Heart left ventricle (tissue), 16 donors: ENCODE results near the gene SIGLEC5. TPM values are rescaled to one million over a fixed set of nuclear protein-coding genes. Genes with fewer than 3 reads are reported as not detected.

Source experiments
- ATAC-seq, 4 donors: fragments of 200-7000 bp; cut with Tn5 transposase; one replicate each; pipeline ENCODE4 v1.9.1; 2020 to 2022; ENCODE audit warnings: moderate library complexity in 4 of 4, mild to moderate bottlenecking in 3 of 4, moderate number of reproducible peaks in 1 of 4
- DNase-seq, 5 donors: peaks; one replicate each; pipeline ENCODE4 v3.0.0-alpha.2; 2020
- H3K27ac ChIP-seq, 12 donors: fragments of 200-600 bp; sonication (generic) in 4 of 12; one replicate each; pipeline versions ENCODE4 v1.5.0 to v1.8.0; 2016 to 2022; ENCODE audit warnings: mild to moderate bottlenecking in 2 of 12
- H3K27me3 ChIP-seq, 9 donors: fragments of 200-600 bp; sonication (generic) in 2 of 9; one replicate each; pipeline versions ENCODE4 v1.5.1 to v1.8.0; 2016 to 2022; ENCODE audit warnings: mild to moderate bottlenecking in 3 of 9
- H3K36me3 ChIP-seq, 9 donors: fragments of 200-600 bp; sonication (generic) in 2 of 9; one replicate each; pipeline versions ENCODE4 v1.5.0 to v1.8.0; 2018 to 2022; ENCODE audit warnings: mild to moderate bottlenecking in 2 of 9
- H3K4me1 ChIP-seq, 12 donors: fragments of 200-600 bp; sonication (generic) in 4 of 12; one replicate each; pipeline versions ENCODE4 v1.5.0 to v1.8.0; 2016 to 2022; ENCODE audit warnings: mild to moderate bottlenecking in 3 of 12
- H3K4me3 ChIP-seq, 12 donors: fragments of 200-600 bp; sonication (generic) in 4 of 12; one replicate each; pipeline versions ENCODE4 v1.5.0 to v1.8.0; 2017 to 2022; ENCODE audit warnings: mild to moderate bottlenecking in 9 of 12, moderate library complexity in 4 of 12
- H3K9me3 ChIP-seq, 12 donors: fragments of 200-600 bp; sonication (generic) in 4 of 12; one replicate each; pipeline versions ENCODE4 v1.5.0 to v1.8.0; 2016 to 2022; ENCODE audit warnings: mild to moderate bottlenecking in 1 of 12
- POLR2A ChIP-seq, 2 donors: fragments of 450-650 bp; IDR thresholded peaks; one replicate each; pipeline ENCODE4 v1.6.1; 2017; ENCODE audit warnings: antibody characterized with exemption in 2 of 2, mild to moderate bottlenecking in 2 of 2, moderate library complexity in 2 of 2
- WGBS, 4 donors: extraction: QIAGEN DNeasy Blood & Tissue Kit in 2 of 4; methylation state at CpG; one replicate each; pipeline versions ENCODE4 v1.1.5 to v1.1.7; 2013 to 2018; 5-methylcytosine and 5-hydroxymethylcytosine counted together
- intact Hi-C, 10 donors: fragments of 100-400 bp; cut with DNase I; formaldehyde crosslinking; loops; one replicate each; pipeline versions ENCODE4 v1.11.1 to v1.14.2; 2022
- polyA plus RNA-seq, 2 donors: library from polyadenylated mRNA; stranded (reverse); fragments of 200-250 nt; gene quantifications; one replicate each; pipeline ENCODE4 v1.2.3, GENCODE V29; 2013
- total RNA-seq, 9 donors: library from RNA; depleted of rRNA in 2 of 9; stranded (reverse); fragments of >200 nt in 2 of 9; fragmentation: NEBNext Ultra II Directional in 3 of 9; extraction: Animal tissue kit (Norgen Biotek cat#: 25700) in 3 of 9; gene quantifications; one replicate each; pipeline versions ENCODE4 v1.1.0 to v1.2.4, GENCODE V29; 2016 to 2023
- TF ChIP-seq, protein P1 (sequence below), 12 donors: fragments of 200-600 bp; sonication (generic) in 4 of 12; IDR thresholded peaks; one replicate each; pipeline versions ENCODE4 v1.5.0 to v1.8.0; 2018 to 2022; ENCODE audit warnings: antibody characterized with exemption in 12 of 12, mild to moderate bottlenecking in 5 of 12
- donor health status: ischemic (EF 13 %, LVEDD 7.1; RV severe dilation, severe dysfunction).
- donor health status: healthy with polysubstance abuse.
- donor health status: DM: no; HTN: yes; CAD: no.
- donor health status: DM: no; HTN: no; CAD: no.
- donor health status: ischemic (EF 25% LVEDD 6.9; RV normal size, moderate dysfunction).
- donor health status: ischemic (EF 25% LVEDD 5.7; RV mildly dilated, moderate dysfunction).
- donor health status: healthy.
- donor health status: DM: yes; HTN: yes; CAD: no.
- donor health status: ischemic (EF 35%, LVEDD 5.7; RV mildly dilated, moderate dysfunction).
- donor health status: nonischemic (EF 11% LVEDD 7.7; RV severe dilation, severe dysfunction).
- donor health status: DM: yes; HTN: yes; CAD: no.
- donor health status: PGD.
- donor health status: ischemic (EF 29% LVEDD 5.4; RV normal size, mild dysfunction).
- donor health status: nonischemic (EF 23%, LVEDD 6.1; RV moderate dilation, normal function).

SIGLEC5 gene
- total and polyA plus RNA-seq, 11 donors: 0.15 to 1.3 (median 0.22) TPM; not detected in 5

DNA sequence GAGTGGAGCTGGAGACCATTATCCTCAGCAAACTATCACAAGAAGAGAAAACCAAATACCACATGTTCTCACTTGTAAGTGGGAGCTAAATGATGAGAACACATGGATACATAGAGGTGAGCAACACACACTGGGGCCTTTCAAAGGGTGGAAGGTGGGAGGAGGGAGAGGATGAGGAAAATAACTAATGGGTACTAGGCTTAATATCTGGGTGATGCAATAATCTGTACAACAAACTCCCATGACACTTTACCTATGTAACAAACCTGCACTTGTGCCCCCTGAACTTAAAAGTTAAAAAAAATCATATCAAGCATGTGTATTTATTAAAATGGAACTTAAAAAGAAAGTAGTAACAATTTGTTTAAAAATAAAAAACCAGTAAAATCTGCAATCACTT, 11.4 kb upstream of the SIGLEC5 start:
- DNase-seq (no peak), ATAC-seq (no peak)
- Histone ChIP-seq H3K4me3 (no peak overlapping the region), H3K4me1 (peaks cover 0 to 10% (median 0%) of the 10 kb centered on the region in 12 donors), H3K27ac (no peak overlapping the region), H3K27me3 (peaks cover 0 to 7% (median 0%) of the 10 kb centered on the region in 9 donors), H3K9me3 (peaks cover 0 to 8% (median 0%) of the 10 kb centered on the region in 12 donors), H3K36me3 (peaks cover 0 to 8% (median 0%) of the 10 kb centered on the region in 9 donors)
- intact Hi-C loops: no loop called here
- TF ChIP-seq, protein P1, sequence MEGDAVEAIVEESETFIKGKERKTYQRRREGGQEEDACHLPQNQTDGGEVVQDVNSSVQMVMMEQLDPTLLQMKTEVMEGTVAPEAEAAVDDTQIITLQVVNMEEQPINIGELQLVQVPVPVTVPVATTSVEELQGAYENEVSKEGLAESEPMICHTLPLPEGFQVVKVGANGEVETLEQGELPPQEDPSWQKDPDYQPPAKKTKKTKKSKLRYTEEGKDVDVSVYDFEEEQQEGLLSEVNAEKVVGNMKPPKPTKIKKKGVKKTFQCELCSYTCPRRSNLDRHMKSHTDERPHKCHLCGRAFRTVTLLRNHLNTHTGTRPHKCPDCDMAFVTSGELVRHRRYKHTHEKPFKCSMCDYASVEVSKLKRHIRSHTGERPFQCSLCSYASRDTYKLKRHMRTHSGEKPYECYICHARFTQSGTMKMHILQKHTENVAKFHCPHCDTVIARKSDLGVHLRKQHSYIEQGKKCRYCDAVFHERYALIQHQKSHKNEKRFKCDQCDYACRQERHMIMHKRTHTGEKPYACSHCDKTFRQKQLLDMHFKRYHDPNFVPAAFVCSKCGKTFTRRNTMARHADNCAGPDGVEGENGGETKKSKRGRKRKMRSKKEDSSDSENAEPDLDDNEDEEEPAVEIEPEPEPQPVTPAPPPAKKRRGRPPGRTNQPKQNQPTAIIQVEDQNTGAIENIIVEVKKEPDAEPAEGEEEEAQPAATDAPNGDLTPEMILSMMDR (IDR thresholded peaks at IDR 0.05): no peak
- no peak for TF ChIP-seq POLR2A (IDR thresholded peaks at IDR 0.05)

DNA sequence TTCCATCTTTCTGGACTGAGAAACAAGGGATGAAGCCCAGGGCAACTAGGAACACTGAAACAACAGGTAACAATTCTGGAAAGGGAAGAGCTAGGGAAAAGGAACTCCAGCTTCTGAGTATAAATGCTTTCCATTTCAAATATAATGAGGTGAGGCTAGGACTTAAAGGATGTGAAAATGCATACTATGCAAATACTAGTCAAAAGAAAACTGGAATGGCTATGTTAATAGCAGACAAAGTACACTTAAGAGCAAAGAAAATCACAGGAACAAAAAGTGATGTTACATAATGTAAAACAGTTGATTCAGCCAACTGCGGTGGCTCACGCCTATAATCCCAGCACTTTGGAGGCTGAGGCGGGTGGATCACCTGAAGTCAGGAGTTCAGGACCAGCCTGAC, 10.2 kb upstream of the SIGLEC5 start:
- H3K27me3 ChIP-seq: peaks cover 0 to 7% (median 0%) of the 10 kb centered on the region in 9 donors
- ATAC-seq (no peak), DNase-seq (no peak)
- H3K9me3 ChIP-seq: peaks cover 0 to 8% (median 0%) of the 10 kb centered on the region in 12 donors
- H3K4me3 ChIP-seq: no peak overlapping the region
- peaks cover 0 to 10% (median 0%) of the 10 kb centered on the region in 12 donors for H3K4me1 ChIP-seq
- peaks cover 0 to 8% (median 0%) of the 10 kb centered on the region in 9 donors for H3K36me3 ChIP-seq
- TF ChIP-seq POLR2A (IDR thresholded peaks at IDR 0.05): no peak
- TF ChIP-seq, protein P1 (IDR thresholded peaks at IDR 0.05): no peak
- no peak overlapping the region for H3K27ac ChIP-seq
- intact Hi-C loops: no loop called here
- 84 to 94% (median 87%) methylated on average over 3 of the region's 3 CpGs; no CpG with 5 or more reads in 1 of the 4 donors for whole genome bisulfite sequencing, 4 donors

DNA sequence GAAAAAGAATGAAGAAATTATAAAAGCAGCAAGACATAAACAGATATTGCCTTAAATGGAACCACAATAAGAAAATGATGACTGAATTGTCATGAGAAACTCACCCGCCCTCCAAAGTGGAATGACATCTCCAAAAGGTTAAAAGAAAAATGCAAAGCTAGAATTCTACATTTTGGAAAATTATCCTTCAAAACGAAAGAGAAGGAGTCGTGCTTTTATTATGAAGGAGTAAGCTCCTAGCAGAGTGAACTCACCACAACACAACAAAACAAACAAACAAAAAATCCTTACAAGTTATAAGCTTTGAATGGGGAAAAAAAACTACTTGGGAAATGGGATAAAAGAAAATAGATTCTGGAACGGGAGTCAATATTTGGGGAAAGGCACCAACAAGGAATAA, 9.7 kb upstream of the SIGLEC5 start:
- intact Hi-C loops: loop anchor here in 1 of 10 donors (10.0 kb wide), 1 partner anchor 105 kb away; the partner anchor contains the start of gene SIGLEC6
- Histone ChIP-seq H3K9me3 (peaks cover 0 to 8% (median 0%) of the 10 kb centered on the region in 12 donors), H3K4me1 (peaks cover 0 to 10% (median 0%) of the 10 kb centered on the region in 12 donors), H3K27ac (no peak overlapping the region), H3K4me3 (no peak overlapping the region), H3K36me3 (peaks cover 0 to 8% (median 0%) of the 10 kb centered on the region in 9 donors), H3K27me3 (peaks cover 0 to 7% (median 0%) of the 10 kb centered on the region in 9 donors)
- DNase-seq (no peak), ATAC-seq (no peak)
- TF ChIP-seq POLR2A (IDR thresholded peaks at IDR 0.05): no peak
- TF ChIP-seq, protein P1 (IDR thresholded peaks at IDR 0.05): no peak
- WGBS, 4 donors: 67 to 71% (median 68%) methylated on average over 4 of the region's 4 CpGs; no CpG with 5 or more reads in 1 of the 4 donors

DNA sequence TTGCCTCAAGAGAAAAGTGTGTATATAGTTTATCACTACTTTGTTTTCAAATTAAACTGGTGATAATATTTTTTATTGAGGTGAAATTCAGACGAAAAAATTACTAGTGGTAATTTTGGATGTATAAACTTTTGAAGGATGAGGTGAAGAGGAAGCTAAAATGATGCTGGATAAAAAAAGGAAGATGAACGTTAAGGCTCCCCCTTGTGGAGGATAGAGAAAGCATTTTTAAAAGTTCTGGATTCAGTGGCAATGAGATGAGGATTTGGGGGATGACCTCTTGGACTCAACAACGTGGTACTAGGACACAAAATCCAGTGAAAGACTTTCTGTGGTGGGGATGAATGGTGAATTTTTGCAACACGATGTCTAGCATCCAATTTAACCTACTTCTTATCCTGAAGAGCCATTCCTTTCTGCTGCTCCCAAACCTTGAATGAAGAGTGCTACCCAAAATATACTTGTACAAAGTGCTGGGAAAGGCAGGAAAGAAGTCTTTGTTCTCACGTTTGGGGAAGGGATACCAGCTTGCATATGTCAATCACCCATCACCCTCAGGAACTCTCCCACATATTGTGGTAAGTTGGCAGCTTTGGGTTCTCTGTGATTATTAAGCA, 7.3 kb upstream of the SIGLEC5 start:
- Histone ChIP-seq H3K4me1 (peaks cover 0 to 10% (median 0%) of the 10 kb centered on the region in 12 donors), H3K4me3 (no peak overlapping the region), H3K9me3 (peaks cover 0 to 8% (median 0%) of the 10 kb centered on the region in 12 donors), H3K27ac (no peak overlapping the region), H3K36me3 (no peaks in the 10 kb centered on the region), H3K27me3 (peaks cover 0 to 7% (median 0%) of the 10 kb centered on the region in 9 donors)
- TF ChIP-seq, protein P1 (IDR thresholded peaks at IDR 0.05): peak in 9 of 12 donors; percentile 17 to 56 (median 27)
- no peak for TF ChIP-seq POLR2A (IDR thresholded peaks at IDR 0.05)
- 14 to 17% (median 15%) methylated on average over 5 of the region's 5 CpGs; no CpG with 5 or more reads in 1 of the 4 donors for WGBS, 4 donors
- intact Hi-C loops: loop anchor here in 1 of 10 donors (10.0 kb wide), 1 partner anchor 103 kb away; the partner anchor contains the start of gene SIGLEC6
- no peak for ATAC-seq
- no peak for DNase-seq
